AG04449 (cell line): ENCODE results near the gene IZUMO1.

Experiments used
- CTCF ChIA-PET: fragments of 350-600 bp; formaldehyde crosslinking; extraction: SDS; loops from one replicate; lab custom pipeline; 2021; ENCODE audit warnings: antibody characterized with exemption; lab: Yijun Ruan, JAX
- POLR2A ChIA-PET: fragments of 400-600, 350-600 bp; formaldehyde crosslinking; extraction: SDS; loops from one replicate; lab custom pipeline; 2020; ENCODE audit warnings: antibody characterized with exemption, inconsistent platforms; lab: Yijun Ruan, JAX
- DNase-seq: peaks from one replicate; pipeline ENCODE4 v3.0.0-alpha.2; 2010; ENCODE audit warnings: low read depth, low spot score
- H3K4me3 ChIP-seq: 2 replicates; pipeline ENCODE4 v1.5.1; 2011; ENCODE audit warnings: low read depth, mild to moderate bottlenecking, control low read depth, low read length
- TF ChIP-seq, protein P1 (sequence below): IDR thresholded peaks from one replicate; pipeline ENCODE4 v1.5.1; 2011; ENCODE audit warnings: mild to moderate bottlenecking, moderate library complexity, low read length, control low read depth, inconsistent platforms; ENCODE audit not compliant: insufficient read depth; ENCODE audit errors: missing control alignments

IZUMO1 gene

DNA sequence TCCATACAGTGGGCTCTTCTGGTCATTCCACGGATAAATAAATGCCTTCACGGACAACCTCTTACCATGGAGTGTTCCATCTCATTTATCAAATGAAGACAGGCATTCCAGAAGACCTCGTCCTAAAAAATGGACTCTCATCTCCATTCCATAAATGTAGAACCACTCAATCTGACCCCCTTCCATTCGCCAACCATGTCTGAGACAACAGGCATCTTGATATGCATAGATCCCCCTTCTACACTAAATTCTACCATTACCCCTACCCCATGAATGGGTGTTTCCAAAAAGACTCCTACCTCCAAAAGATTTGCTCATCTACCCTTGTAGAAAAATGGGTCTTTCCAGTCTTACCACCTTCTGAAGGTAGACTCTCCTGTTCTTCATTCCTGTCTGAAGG lies 15.3 kb downstream of the IZUMO1 start:
- no peak overlapping the region for H3K4me3 ChIP-seq
- TF ChIP-seq, protein P1, sequence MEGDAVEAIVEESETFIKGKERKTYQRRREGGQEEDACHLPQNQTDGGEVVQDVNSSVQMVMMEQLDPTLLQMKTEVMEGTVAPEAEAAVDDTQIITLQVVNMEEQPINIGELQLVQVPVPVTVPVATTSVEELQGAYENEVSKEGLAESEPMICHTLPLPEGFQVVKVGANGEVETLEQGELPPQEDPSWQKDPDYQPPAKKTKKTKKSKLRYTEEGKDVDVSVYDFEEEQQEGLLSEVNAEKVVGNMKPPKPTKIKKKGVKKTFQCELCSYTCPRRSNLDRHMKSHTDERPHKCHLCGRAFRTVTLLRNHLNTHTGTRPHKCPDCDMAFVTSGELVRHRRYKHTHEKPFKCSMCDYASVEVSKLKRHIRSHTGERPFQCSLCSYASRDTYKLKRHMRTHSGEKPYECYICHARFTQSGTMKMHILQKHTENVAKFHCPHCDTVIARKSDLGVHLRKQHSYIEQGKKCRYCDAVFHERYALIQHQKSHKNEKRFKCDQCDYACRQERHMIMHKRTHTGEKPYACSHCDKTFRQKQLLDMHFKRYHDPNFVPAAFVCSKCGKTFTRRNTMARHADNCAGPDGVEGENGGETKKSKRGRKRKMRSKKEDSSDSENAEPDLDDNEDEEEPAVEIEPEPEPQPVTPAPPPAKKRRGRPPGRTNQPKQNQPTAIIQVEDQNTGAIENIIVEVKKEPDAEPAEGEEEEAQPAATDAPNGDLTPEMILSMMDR, result no peak
- POLR2A ChIA-PET, result no interaction called here
- DNase-seq, result no peak
- CTCF ChIA-PET, result no interaction called here

DNA sequence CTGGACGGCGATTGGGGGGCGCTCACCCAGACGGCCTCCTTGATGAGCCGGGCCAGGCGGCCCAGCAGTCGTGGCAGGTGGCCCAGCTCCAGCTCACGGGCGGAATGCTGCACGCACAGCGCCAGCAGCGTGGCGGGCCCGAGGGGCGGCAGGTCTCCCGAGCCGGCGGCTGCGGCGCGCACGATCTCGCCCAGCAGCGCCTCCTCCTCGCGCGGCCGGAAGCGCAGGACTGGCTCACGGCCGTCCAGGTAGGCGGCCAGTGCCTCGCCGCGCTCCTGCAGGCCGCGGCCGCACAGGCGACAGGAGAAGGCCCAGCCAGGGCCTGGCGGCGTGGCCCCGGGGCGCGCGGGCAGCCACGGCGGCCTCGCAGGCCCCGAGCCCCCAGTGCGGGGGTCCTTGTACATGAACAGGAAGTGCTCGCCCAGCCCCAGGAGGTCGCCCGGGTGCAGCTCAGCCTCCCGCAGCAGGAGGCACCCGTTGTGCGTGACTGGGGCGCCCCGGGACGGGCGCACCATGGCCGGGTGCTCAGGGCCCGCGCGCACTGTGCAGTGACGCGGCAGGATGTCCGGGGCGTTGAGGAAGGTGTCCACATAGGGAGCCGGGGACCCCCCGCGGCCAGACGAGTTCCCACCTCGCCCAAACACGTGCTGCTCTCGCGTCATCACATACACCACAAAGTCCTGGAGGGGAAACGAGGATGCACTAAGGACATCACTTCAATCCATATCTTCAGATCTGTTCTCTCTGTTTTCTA lies 17.6 kb downstream of the IZUMO1 start:
- no peak for DNase-seq
- CTCF ChIA-PET, result no interaction called here
- TF ChIP-seq, protein P1, result no peak
- no peak overlapping the region for H3K4me3 ChIP-seq
- POLR2A ChIA-PET, result no interaction called here

DNA sequence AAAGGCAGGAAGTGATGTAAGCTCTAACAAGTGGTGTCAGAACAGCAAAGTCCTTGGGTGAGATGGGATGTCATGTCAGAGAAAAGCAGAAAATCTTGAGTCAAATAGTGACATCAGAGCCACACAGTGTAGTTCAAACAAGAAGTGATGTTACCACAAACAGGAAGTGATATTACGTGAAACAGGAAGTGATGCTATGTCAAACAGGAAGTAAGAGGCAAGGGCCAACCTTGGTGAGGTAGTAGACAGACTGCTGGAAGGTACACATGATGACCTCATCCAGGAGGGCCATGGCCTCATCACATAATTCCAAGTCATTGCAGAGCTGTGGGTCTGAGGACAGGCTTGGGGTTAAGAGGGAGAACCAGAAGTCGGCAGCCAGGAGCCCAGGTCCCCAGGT lies 20.2 kb downstream of the IZUMO1 start:
- ChIA-PET POLR2A (no interaction called here), CTCF (interaction anchor here (0.9 to 1.0 kb wide), 2 partner anchors 9 to 10 kb away, joined by 3 read pairs; no protein-coding TSS in a partner anchor)

DNA sequence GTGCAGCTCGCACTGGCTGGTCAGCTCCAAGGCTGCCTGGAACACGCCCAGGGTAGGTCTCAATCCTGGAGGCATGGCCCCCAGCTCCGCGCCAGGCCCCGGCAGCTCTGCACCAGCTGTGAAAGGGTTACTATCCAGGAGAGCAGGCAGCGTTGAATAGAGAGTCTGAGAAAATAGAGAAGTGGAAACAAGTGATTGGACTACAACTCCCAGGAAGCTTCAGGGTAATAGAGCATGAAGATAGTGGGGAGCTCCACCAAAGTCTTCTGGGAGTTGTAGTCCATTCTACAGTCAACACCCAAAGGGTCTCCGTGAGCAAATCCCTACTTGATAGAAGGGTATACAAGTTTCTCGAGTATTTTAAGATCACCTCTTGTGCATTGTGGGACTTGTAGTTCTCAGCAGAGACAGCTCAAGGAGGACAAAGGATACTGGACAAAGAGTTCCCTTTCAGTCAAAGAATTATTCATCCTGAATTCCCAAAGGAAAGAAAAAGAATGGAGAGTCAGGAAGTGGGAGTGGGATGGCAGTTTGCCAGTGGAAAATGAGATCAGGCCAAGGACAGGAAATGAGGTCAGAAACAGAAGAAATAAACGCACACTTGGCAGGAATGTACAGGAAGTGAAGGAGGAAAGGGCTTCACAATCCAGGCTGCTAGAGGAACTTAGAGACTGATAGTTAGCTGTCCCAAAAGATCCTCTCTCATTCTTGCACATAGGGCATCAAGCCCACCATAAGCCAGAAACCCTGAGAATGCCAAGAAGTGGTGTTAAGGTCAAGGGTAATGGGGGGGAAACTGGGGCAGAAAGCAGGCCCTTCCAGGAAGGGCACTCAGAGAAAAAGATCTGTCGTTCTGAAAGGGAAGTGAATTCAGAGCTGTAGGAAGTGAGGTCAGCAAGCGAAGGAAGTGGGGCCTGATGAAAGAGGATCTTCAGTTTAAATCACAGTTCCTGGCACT lies 21.6 kb downstream of the IZUMO1 start:
- no peak overlapping the region for H3K4me3 ChIP-seq
- DNase-seq, result peak; percentile 23
- POLR2A ChIA-PET, result interaction anchor here (0.5 to 0.8 kb wide), 3 partner anchors 9 to 59 kb away, joined by 3 to 4 read pairs (median 3); no protein-coding TSS in a partner anchor
- CTCF ChIA-PET, result interaction anchor here (0.7 to 2.2 kb wide), 7 partner anchors 10 to 70 kb away, joined by 3 to 10 read pairs (median 4); no protein-coding TSS in a partner anchor
- TF ChIP-seq, protein P1, result no peak

More for the DNA sequence above, 20.2 kb downstream of the IZUMO1 start:
- no peak for DNase-seq
- TF ChIP-seq, protein P1, result no peak
- H3K4me3 ChIP-seq, result no peak overlapping the region

DNA sequence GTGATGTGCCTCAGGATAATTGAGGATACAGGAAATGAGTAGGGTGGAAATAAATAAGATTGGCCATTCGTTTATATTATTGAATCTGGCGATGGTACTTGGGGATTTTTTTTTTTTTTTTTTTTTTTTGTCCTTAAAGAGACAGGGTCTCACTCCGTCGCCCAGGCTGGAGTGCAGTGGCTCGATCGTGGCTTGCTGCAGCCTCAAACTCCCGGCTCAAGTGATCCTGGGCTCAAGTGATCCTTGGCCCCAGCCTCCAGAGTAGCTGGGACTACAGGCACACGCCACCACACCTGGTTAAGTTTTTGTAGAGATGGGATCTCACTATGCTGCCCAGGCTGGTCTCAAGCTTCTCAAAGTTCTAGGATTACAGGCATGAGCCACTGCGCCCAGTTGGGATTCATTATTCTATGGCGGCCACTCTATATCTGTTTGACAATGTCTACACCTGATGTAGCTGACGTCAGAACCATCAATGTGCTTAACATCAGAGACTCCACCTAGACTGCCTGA lies 24.5 kb downstream of the IZUMO1 start:
- H3K4me3 ChIP-seq, result no peak overlapping the region
- TF ChIP-seq, protein P1, result no peak
- DNase-seq, result no peak
- POLR2A ChIA-PET, result no interaction called here
- CTCF ChIA-PET, result no interaction called here
